HG03159 (cell line): ENCODE measurements around the gene CFP.

Source experiments
- ATAC-seq: cut with Tn5 transposase; IDR thresholded peaks from one replicate; pipeline ENCODE4 v1.9.1; 2021; ENCODE audit warnings: mild to moderate bottlenecking, moderate library complexity; ENCODE audit not compliant: unreplicated experiment

The CFP gene

DNA sequence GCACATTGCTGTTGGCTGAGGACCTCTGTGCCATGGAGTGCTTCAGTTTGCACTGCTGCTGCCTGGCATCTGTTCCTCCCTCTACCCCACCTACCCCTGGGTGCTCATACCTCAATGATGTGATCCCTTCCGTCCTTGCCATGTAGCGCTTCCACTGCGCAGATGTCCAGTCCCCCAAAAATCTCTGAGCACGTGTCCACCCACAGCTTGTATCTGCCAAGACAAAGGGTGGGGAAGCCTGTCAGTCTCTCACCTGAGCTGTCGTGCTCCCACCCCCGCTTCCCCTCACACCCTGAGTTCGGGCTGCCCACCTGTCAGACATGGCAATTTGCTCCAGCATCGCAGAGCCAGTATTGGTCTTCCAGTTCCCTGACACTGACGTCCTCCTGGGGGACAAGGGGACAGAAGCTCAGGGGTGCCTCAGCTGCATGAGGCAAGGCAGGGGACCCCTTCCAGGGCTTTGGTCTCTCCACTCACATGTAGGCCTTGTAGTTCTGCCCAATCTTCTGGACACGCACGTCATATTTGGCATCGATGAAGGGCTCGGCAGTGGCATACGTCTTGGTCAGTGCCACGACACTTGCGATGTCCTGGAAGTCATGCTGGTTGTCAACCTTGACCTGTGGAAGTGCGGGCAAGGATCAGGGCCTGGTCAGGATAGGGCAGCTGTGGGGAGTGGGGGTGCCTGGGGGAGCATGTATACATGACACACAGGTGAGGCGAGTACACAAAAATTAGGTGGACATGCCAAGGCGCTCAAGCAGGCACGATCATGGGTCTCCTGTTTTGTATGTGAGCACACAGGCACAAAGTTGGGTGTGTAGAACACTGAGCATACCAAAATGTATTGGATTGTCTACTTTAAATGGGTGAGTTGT lies 53.5 kb downstream of the CFP start:
- no peak for ATAC-seq

DNA sequence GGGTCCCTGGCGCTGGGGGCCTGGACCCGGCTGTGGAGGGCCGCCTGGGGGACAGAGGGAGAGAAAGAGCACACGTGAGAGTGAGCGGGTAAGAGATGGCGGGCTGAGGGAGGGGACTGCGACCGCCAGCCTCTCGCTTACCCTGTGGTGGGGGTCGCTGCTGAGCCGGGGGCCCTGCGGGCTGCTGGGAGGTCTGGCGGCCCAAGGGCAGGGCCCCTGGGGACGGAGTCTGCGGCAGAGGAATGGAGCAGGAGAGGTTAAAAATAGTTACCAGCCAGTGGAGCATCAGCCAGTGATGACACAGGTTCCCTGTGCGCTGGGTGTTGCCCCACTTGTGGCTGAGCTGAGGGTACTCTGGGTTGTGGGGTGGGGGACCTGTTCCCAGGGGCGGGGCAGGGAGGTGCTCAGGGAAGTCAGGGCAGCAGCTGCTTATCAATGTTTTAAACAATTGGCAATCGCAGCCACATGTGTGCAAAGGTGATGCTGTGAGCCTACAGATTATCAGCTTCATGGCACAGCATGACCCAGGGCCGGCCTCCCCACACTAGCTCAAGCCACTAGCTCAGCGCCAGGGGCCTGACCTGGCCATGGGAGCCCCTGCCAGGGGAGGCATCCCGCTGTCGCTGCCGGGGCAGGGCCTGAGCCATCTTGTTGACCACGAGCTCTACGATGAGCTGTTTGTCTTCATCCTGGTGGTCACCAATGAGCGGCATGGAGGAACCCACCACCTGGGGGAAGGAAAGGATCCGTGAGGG lies 55.0 kb downstream of the CFP start:
- no peak for ATAC-seq

DNA sequence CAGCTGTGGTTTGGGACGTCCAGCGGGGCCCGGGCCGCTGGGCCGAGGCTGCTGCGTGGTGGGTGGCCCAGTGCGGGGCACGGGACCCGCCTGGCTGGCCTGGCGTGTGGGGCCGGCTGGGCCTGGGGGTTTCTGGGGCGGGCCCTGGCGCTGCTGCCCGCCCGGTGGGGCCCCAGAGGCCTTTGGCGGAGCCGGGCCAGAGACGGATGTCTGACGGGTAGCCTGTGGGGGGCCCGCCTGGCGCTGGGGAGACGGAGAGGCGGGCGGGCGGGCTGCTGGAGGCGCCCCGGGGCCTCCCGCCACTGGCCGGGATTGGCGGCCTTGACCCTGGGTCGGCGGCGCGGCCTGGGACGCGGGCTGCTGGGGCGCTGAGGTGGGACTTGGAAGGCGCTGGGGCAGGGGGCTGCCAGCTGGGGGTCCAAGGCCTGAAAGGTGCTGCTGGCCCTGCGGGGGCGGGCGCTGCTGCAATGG lies 55.6 kb downstream of the CFP start:
- ATAC-seq, result no peak

DNA sequence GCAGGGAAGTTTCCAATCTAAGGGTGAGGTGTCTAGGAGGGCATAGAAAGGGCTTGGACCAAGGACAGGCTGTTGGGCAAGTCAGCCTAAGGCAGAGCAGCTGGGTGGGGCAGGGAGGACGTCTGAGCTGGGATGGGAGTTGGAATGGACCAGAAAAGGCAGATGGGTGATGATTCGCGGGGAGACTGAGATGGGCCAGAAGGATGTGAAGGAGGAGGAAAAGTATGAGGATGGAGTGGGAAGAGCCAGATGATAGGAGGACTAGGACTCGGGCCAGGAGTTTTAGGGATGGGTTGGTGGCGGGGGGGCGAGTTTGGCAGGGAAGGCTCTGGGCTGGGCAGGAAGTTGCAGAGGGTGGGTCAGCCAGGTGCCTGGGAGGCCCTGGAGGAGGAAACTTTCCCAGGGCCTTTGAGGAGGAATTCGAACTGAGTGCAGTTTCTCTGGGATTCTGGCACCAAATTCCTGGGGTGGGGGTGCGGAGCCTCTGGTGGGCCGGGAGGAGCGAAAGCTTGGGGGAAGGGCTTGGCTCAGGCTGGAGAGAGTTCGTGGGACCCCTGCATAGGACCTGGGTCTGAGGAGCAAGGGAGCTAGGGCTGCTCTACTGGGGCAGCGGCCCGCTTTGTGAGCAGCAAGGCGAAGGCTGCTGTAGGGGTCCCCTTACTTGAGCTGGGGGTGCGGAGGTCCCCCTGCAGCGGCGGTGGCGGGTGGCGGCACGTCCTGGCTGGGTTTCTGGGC lies 56.2 kb downstream of the CFP start:
- ATAC-seq, result no peak
